Endothelial cell of umbilical vein (primary cell): ENCODE results near the gene PPP1R9B. TPM values are rescaled to one million over a fixed set of nuclear protein-coding genes. Genes with fewer than 3 reads are reported as not detected.

Experiments
- BruUV-seq: library from RNA; stranded (reverse); fragments of 400-500 nt; replicated peaks from 2 replicates; lab custom pipeline; 2021; lab: Mats Ljungman, UMichigan
- CTCF ChIA-PET: fragments of 300-600, 350-600 bp; sonication (Branson Sonifier 250); formaldehyde crosslinking; loops from one replicate; lab custom pipeline; 2021; ENCODE audit warnings: antibody characterized with exemption, inconsistent platforms; lab: Charles Lee
- POLR2A ChIA-PET: fragments of 300-600, 350-600 bp; sonication (Branson Sonifier 250); formaldehyde crosslinking; loops from one replicate; lab custom pipeline; 2021; ENCODE audit warnings: antibody characterized with exemption, inconsistent platforms; lab: Charles Lee
- DNase-seq: peaks from one replicate; pipeline ENCODE4 v3.0.0-alpha.2; 2011; ENCODE audit warnings: low read depth, low spot score
- FAIRE-seq: peaks from 2 replicates; lab custom pipeline; 2011; peaks lifted over from hg19 to GRCh38; lab: Jason Lieb, UNC
- H2AFZ ChIP-seq: 2 replicates; pipeline ENCODE4 v1.6.0; 2012; ENCODE audit warnings: low read depth, low read length, control low read depth, inconsistent platforms
- H3K27ac ChIP-seq: 2 replicates; pipeline ENCODE4 v1.5.1; 2011; ENCODE audit warnings: low read depth, mild to moderate bottlenecking, control low read depth, low read length, moderate library complexity; ENCODE audit not compliant: insufficient read depth
- H3K27me3 ChIP-seq, 2 experiments: 2 replicates each; pipeline versions ENCODE4 v1.6.0 to v1.6.1; 2011; ENCODE audit warnings: low read length in 2 of 2, mixed read lengths in 1 of 2; ENCODE audit not compliant: control insufficient read depth in 2 of 2, insufficient read depth in 2 of 2
- H3K36me3 ChIP-seq, 2 experiments: 2 replicates in 1 of 2; 3 replicates in 1 of 2; pipeline ENCODE4 v1.5.1; 2011; ENCODE audit warnings: low read length in 2 of 2, mild to moderate bottlenecking in 1 of 2, moderate library complexity in 1 of 2; ENCODE audit not compliant: control insufficient read depth in 2 of 2, insufficient read depth in 2 of 2; ENCODE audit errors: extremely low read depth in 1 of 2
- H3K4me1 ChIP-seq: 3 replicates; pipeline ENCODE4 v1.5.1; 2011; ENCODE audit warnings: mild to moderate bottlenecking, low read length; ENCODE audit not compliant: control insufficient read depth, insufficient read depth; ENCODE audit errors: extremely low read depth
- H3K4me2 ChIP-seq: 2 replicates; pipeline ENCODE4 v1.6.1; 2011; ENCODE audit warnings: low read length, control low read depth, mixed read lengths; ENCODE audit not compliant: insufficient read depth
- H3K4me3 ChIP-seq, 3 experiments: fragments of 200-600 bp in 1 of 3; sonication (generic), shearing (Covaris generic) in 1 of 3; replicated peaks in 1 of 3; 2 replicates each; pipeline ENCODE4 v1.5.1; 2011 to 2016; ENCODE audit warnings: control low read depth in 3 of 3, low read length in 3 of 3, mild to moderate bottlenecking in 2 of 3, inconsistent platforms in 1 of 3, low read depth in 1 of 3, moderate library complexity in 1 of 3; ENCODE audit not compliant: insufficient read depth in 1 of 3
- H3K79me2 ChIP-seq: 2 replicates; pipeline ENCODE4 v1.6.0; 2012; ENCODE audit warnings: low read length, inconsistent platforms; ENCODE audit not compliant: control insufficient read depth, insufficient read depth
- H3K9ac ChIP-seq: replicated peaks from 2 replicates; pipeline ENCODE3; 2011; ENCODE audit warnings: low read length, control low read depth; ENCODE audit not compliant: insufficient read depth; ENCODE audit errors: extremely low read depth
- H3K9me1 ChIP-seq: replicated peaks from 3 replicates; pipeline ENCODE4 v1.6.0; 2011; ENCODE audit warnings: mild to moderate bottlenecking, low read length; ENCODE audit not compliant: control insufficient read depth, insufficient read depth; ENCODE audit errors: extremely low read depth
- H3K9me3 ChIP-seq: replicated peaks from 2 replicates; pipeline ENCODE4 v1.5.1; 2012; ENCODE audit warnings: low read length, inconsistent platforms; ENCODE audit not compliant: control insufficient read depth, insufficient read depth
- H4K20me1 ChIP-seq: replicated peaks from 2 replicates; pipeline ENCODE3; 2011; ENCODE audit warnings: mild to moderate bottlenecking, low read length; ENCODE audit not compliant: control insufficient read depth, insufficient read depth; ENCODE audit errors: extremely low read depth
- EZH2 ChIP-seq: IDR thresholded peaks from 2 replicates; pipeline ENCODE4 v1.6.1; 2012; ENCODE audit warnings: borderline replicate concordance, low read depth, mild to moderate bottlenecking, moderate library complexity, low read length, inconsistent platforms; ENCODE audit not compliant: severe bottlenecking
- FOS ChIP-seq: IDR thresholded peaks from 2 replicates; pipeline ENCODE4 v1.6.1; 2011; ENCODE audit warnings: mild to moderate bottlenecking, low read length, moderate library complexity, borderline replicate concordance; ENCODE audit not compliant: insufficient read depth
- GATA2 ChIP-seq: IDR thresholded peaks from 2 replicates; pipeline ENCODE4 v1.7.0; 2011; ENCODE audit warnings: low read depth, mild to moderate bottlenecking, moderate library complexity, mixed read lengths, low read length; ENCODE audit not compliant: insufficient read length, insufficient read depth
- POLR2A ChIP-seq: IDR thresholded peaks from 2 replicates; pipeline ENCODE4 v1.6.1; 2012; ENCODE audit warnings: low read depth, mild to moderate bottlenecking, control low read depth, low read length
- POLR2AphosphoS5 ChIP-seq: IDR thresholded peaks from 2 replicates; pipeline ENCODE4 v1.6.1; 2012; ENCODE audit warnings: low read depth, mild to moderate bottlenecking, control low read depth, low read length, moderate library complexity; ENCODE audit not compliant: insufficient read depth
- dilution Hi-C: fragments of 300-500 bp; cut with MboI; formaldehyde crosslinking; loops from one replicate; pipeline ENCODE4 v1.15.0; 2019; ENCODE audit warnings: low sequenced_read_pairs; ENCODE audit not compliant: extremely low pct_ligation_motif_present
- intact Hi-C: fragments of 100-400 bp; cut with micrococcal nuclease; formaldehyde crosslinking; loops from one replicate; pipeline ENCODE4 v1.10.0; 2022
- polyA plus RNA-seq, 4 experiments: library from polyadenylated mRNA; depleted of rRNA in 3 of 4; stranded (reverse) in 3 of 4; unstranded in 1 of 4; fragments of >200 nt; gene quantifications; 2 replicates each; pipeline versions ENCODE4 v1.2.1 to v1.2.3, GENCODE V29; 2011 to 2012; ENCODE audit warnings: missing spikeins in 1 of 4
- total RNA-seq: library from RNA; stranded (reverse); gene quantifications from 2 replicates; pipeline ENCODE4 v1.2.3, GENCODE V29; 2021
- TF ChIP-seq, protein P1 (sequence below): IDR thresholded peaks from 2 replicates; pipeline ENCODE4 v1.6.1; 2011; ENCODE audit not compliant: insufficient read depth, insufficient read length
- TF ChIP-seq, protein P2 (sequence below), 2 donors: IDR thresholded peaks; 1 replicate in 1 of 2; 2 replicates in 1 of 2; pipeline ENCODE4 v1.5.1; 2011; ENCODE audit warnings: low read length in 2 of 2, mild to moderate bottlenecking in 2 of 2, moderate library complexity in 2 of 2, control low read depth in 1 of 2, inconsistent platforms in 1 of 2, low read depth in 1 of 2; ENCODE audit not compliant: insufficient read depth in 1 of 2; ENCODE audit errors: extremely low read depth in 1 of 2

The PPP1R9B gene
- total and polyA plus RNA-seq, 2 donors (not counting 3 experiments of a cell fraction or from before 2014, with no cell fraction given) = 20.1 to 60.2 TPM

DNA sequence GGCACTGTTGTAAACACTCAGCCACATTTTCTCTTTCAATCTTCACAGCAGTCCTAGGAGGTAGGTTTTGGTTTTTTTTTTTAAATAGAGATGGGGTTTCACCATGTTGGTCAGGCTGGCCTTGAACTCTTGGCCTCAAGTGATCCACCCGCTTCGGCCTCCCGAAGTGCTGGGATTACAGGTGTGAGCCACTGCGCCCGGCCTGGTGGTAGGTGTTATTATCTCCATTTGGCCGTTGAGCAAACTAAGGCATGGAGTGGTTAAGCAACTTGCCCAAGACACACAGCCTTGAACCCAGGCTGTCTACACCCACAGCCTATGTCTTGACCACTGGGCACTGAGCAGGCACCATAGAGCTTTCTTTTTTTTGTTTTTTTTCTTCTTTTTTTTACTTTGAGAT, 24.0 kb upstream of the PPP1R9B start:
- Histone ChIP-seq H4K20me1 (no peaks in the 10 kb centered on the region), H3K9ac (no peak overlapping the region), H3K27ac (no peak overlapping the region), H3K4me1 (peaks cover 16% of the 10 kb centered on the region), H3K27me3 (no peaks in the 10 kb centered on the region), H3K4me3 (no peak overlapping the region), H3K36me3 (no peaks in the 10 kb centered on the region), H3K9me3 (no peaks in the 10 kb centered on the region), H3K79me2 (no peaks in the 10 kb centered on the region), H2AFZ (no peak overlapping the region), H3K9me1 (no peaks in the 10 kb centered on the region), H3K4me2 (no peak overlapping the region)
- FAIRE-seq (peak; percentile 86), DNase-seq (no peak)
- BruUV-seq = no TSS peak
- ChIA-PET CTCF (interaction anchor here (0.9 to 8.8 kb wide), 6 partner anchors 8 to 124 kb away, joined by 3 to 234 read pairs (median 4); partner anchors contain the start of gene COL1A1), POLR2A (no interaction called here)
- intact Hi-C loops = no loop called here
- no peak for TF ChIP-seq POLR2A
- no peak for TF ChIP-seq EZH2
- TF ChIP-seq, protein P1, sequence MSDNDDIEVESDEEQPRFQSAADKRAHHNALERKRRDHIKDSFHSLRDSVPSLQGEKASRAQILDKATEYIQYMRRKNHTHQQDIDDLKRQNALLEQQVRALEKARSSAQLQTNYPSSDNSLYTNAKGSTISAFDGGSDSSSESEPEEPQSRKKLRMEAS = no peak
- no peak for TF ChIP-seq FOS
- dilution Hi-C loops = no loop called here

DNA sequence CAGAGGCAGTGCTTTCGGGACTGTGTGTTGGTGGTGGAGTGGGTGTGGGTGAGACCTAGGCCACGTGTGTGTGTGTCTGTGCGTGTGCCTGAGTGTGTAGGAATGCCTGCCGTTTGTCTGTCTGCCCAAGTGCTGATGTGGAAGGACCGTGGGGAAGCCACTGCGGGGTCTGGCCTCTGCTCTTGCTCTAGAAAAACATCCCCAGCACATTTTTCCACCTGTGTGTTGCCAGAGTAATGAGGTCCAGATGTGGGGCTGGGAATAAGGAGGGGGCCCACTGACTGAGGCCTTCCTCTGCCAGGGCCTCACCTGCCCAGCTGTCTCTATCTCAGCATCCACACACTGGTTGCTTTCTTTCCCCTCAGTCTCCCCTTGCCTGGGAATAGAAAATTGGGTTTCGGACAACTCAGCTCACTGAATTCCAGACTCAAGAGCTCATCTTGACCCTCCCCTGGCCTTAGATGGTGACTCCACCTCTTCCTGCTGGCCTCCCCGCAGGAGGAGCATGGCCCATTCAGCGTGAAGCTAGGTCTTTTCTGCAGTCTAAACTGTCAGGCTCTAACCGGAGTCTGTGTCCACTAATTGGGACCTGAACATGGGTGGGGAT, 23.0 kb upstream of the PPP1R9B start:
- no peak overlapping the region for H3K4me2 ChIP-seq
- peaks cover 13% of the 10 kb centered on the region for H3K4me1 ChIP-seq
- H3K4me3 ChIP-seq = no peak overlapping the region
- ChIA-PET POLR2A (no interaction called here), CTCF (interaction anchor here (0.9 to 8.8 kb wide), 7 partner anchors 11 to 125 kb away, joined by 3 to 234 read pairs (median 5); partner anchors contain the start of gene COL1A1)
- FAIRE-seq (peak; percentile 68), DNase-seq (peak; percentile 13)
- H4K20me1 ChIP-seq = no peaks in the 10 kb centered on the region
- H3K9me3 ChIP-seq = no peaks in the 10 kb centered on the region
- H3K27ac ChIP-seq = no peak overlapping the region
- dilution Hi-C loops (no loop called here), intact Hi-C loops (no loop called here)
- no peaks in the 10 kb centered on the region for H3K27me3 ChIP-seq
- TF ChIP-seq, protein P1 = no peak
- TF ChIP-seq, protein P2, sequence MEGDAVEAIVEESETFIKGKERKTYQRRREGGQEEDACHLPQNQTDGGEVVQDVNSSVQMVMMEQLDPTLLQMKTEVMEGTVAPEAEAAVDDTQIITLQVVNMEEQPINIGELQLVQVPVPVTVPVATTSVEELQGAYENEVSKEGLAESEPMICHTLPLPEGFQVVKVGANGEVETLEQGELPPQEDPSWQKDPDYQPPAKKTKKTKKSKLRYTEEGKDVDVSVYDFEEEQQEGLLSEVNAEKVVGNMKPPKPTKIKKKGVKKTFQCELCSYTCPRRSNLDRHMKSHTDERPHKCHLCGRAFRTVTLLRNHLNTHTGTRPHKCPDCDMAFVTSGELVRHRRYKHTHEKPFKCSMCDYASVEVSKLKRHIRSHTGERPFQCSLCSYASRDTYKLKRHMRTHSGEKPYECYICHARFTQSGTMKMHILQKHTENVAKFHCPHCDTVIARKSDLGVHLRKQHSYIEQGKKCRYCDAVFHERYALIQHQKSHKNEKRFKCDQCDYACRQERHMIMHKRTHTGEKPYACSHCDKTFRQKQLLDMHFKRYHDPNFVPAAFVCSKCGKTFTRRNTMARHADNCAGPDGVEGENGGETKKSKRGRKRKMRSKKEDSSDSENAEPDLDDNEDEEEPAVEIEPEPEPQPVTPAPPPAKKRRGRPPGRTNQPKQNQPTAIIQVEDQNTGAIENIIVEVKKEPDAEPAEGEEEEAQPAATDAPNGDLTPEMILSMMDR (IDR thresholded peaks at IDR 0.05; ENCODE audit: extremely low read depth in 1 of 2, insufficient read depth in 1 of 2, low read depth in 1 of 2, low read length in 2 of 2) = no peak
- TF ChIP-seq FOS = no peak
- TF ChIP-seq POLR2AphosphoS5 = no peak
- TF ChIP-seq GATA2 = no peak
- H2AFZ ChIP-seq = peak overlapping the region; percentile 86
- H3K79me2 ChIP-seq = no peaks in the 10 kb centered on the region
- no TSS peak for BruUV-seq
- H3K9me1 ChIP-seq = no peaks in the 10 kb centered on the region
- H3K9ac ChIP-seq = no peak overlapping the region
- no peaks in the 10 kb centered on the region for H3K36me3 ChIP-seq
